GM19043 (cell line): ENCODE measurements around the gene APBB3.
"Not testable (repeated sequence)": the region's sequence is repeated elsewhere in the genome, so short reads cannot be mapped to it uniquely, and the experiment has no call there.

ENCODE experiments used
- ATAC-seq: cut with Tn5 transposase; IDR thresholded peaks from one replicate; pipeline ENCODE4 v1.9.1; 2021; ENCODE audit warnings: low read depth; ENCODE audit not compliant: unreplicated experiment

The APBB3 gene, protein sequence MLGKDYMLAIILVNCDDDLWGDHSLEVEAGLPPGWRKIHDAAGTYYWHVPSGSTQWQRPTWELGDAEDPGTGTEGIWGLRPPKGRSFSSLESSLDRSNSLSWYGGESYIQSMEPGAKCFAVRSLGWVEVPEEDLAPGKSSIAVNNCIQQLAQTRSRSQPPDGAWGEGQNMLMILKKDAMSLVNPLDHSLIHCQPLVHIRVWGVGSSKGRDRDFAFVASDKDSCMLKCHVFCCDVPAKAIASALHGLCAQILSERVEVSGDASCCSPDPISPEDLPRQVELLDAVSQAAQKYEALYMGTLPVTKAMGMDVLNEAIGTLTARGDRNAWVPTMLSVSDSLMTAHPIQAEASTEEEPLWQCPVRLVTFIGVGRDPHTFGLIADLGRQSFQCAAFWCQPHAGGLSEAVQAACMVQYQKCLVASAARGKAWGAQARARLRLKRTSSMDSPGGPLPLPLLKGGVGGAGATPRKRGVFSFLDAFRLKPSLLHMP

DNA sequence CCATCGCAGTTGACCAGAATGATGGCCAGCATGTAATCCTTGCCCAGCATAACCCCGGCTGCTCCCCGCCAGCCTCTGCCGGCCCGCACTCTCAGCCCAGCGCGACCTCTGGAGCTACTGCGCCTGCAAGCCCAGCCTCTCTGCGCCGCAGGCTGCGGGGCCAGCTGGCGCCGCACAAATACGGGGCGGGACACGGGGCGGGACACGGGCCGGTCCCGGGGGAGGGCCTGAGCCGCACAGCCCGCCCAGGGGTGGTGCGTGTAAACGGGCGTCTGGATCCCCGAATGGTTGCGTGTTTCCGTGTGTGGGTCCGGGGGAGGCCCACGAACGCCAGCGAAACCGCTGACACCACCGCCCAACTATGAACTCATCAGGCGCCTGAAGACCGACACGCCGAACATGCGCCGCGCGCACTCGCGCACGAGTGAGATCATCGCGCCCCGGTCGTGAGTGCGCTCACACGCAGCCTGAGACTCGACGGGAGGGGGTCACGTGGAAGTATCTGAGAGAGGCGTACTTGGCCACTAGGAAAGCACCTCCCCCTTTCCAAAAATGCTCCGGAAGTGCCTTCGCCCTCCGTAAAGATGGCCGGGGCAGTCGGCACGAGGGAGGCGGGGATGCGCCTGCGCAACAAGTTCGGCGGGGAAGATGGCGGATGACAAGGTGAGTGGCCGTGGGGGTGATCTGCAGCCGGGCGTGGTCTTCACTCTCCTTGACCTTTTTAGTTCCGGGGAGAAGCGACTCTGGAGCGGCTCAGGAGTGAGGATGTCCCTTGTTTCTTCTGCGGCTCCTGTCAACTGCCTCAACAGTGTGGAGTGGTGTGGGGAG is at the start of gene APBB3, which contains the start of gene SLC35A4:
APBB3 (minus strand) TSS at position 403 of the 828 bp plus-strand sequence; CDS start at position 50, 353 bp downstream.
SLC35A4 (plus strand) TSS at position 633 of the 828 bp plus-strand sequence. CDS start 2,342 bp downstream, outside the sequence.
- peak; percentile 86 for ATAC-seq

DNA sequence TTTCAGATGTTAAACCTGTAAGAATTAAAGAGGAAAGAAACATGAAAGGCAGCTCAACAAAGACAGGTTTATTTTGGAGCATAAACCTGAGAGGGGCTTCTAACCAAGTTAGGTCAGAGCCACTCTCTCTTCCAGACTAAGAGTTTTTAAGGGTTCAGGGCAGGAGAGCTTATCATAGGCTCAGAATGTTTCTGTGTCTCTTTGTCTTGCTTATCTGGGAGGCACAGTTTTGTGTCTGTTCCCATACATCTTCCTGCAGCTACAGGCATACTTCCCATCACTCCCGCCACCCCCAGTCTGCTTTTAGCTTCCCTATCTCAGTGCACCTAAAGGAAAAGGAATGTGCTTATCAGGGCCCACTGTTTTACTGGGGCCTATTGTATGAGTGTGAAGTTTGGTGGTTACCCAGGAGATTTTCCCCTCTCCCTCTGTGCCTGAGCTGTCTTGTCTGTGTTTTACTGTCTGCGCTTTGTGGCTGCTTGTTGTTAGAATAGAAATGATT is 46.7 kb upstream of the APBB3 start:
- no peak for ATAC-seq

GRCh38 chr5:140609126-140609525 is 44.7 kb upstream of the APBB3 start:
- no peak for ATAC-seq

- no peak for ATAC-seq
Measured at GRCh38 chr5:140608722-140609121, 44.3 kb upstream of the APBB3 start.

DNA sequence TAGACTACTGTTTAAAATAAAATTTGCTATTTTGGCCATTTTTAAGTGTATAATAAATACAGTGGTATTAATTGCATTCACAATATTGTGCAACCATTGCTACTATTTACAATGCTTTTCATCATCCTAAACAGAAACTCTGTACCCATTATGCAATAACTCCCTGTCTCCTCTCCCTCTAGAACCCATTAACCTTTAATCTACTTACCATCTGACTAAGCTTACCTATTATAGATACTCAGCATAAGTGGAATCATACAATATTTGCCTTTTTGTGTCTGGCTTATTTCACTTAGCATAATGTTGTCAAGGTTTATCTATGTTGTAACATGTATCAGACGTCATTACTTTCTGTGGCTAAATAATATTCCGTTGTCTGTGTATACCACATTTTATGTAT is 42.6 kb upstream of the APBB3 start:
- no peak for ATAC-seq

- ATAC-seq: no peak
Measured at GRCh38 chr5:140605879-140606278, 41.5 kb upstream of the APBB3 start.

DNA sequence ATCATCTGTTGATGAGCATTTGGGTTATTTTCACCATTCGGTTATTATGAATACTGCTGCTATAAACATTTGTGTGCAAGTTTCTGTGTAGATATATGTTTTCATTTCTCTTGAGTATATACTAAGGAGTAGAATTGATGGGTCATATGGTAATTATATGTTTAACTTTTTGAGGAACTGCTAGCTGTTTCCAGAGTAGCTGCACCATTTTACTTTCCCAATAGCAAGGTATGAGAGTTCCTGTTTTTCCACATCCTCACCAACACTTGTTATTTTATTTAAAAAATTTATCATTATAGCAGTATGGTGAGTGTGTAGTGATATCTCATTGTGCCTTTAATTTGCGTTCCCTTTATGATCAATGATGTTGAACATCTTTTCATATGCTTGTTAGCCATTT is 39.3 kb upstream of the APBB3 start:
- ATAC-seq: no peak

DNA sequence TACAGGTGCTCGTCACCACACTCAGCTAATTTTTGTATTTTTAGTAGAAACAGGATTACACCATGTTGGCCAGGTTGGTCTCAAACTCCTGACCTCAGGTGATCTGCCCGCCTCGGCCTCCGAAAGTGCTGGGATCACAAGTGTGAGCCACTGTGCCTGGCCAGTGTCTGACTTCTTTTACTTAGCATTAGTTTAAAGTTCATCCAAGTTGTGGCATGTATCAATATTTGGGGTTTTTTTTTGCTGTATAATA is 39.0 kb upstream of the APBB3 start:
- not testable (repeated sequence) for ATAC-seq

DNA sequence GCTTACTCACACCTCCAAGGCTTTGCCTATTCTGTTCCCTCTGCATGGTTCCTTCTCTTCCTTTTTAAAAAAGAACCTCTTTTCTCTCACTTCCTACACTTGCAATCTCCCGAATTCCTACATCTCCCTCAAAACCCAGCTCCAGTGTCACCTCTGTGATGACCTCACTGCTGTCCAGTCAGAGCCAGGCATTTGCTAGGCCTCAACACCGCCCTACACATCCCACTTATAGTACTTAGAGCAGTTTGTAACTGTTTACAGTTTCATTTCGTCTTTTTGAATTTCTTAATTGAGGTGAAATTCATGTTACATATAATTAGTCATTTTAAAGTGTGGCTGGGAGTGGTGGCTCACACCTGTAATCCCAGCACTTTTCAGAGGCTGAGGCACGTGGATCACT is 37.7 kb upstream of the APBB3 start:
- ATAC-seq: no peak

DNA sequence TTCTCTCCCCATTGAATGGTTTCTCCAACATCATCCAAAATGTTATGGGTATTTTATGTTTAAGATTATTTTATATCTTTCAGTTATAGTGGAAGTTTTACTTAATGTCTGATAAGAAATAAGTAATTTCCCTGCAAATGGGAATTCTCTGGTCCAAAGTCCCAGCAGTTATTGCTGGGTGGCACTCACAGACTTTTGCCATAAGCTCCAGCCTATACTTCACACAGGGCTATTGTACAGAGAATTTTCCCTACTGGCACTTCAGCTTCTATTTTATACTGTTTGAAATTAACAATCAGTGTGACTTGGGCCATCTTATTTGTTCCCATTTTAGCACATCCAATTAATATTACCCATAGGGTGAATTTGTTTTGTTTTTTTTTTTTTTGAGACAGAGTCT is 35.7 kb upstream of the APBB3 start:
- no peak for ATAC-seq

DNA sequence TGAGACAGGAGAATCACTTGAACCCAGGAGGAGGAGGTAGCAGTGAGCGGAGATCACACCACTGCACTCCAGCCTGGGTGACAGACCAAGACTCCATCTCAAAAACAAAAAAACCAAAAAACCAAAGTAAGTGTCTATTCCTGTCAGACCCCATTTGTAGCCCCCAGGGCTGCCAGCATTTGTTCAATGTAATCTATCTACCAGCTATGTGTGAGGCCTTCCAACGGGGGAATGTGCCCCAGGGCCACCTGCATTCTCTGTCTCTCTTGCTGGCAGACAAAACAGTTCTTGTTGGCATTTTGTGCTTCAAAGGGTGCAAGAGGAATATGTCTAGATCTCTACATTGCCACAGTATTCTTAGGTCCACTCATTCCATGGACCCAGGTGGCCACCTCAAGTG is 34.4 kb upstream of the APBB3 start:
- no peak for ATAC-seq

DNA sequence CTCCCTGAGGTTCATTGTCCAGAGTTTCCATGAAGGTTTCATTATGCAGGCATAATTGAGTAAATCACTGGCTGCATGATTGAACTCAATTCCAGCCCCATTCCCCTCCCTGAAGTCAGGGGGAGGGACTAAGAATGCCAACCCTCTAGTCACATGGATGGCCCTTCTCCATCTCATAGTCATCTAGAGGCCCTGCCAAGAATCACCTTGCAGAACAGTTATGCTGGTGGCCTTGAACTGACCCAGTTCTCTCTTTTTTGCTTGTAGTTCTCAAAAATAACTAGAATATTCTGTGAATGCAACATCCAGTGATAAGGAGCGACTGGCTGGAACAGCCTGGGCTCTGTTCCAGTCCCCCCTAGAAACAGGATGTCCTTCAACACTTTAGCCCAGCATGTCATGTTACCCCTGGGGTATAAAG is 31.9 kb upstream of the APBB3 start:
- ATAC-seq: no peak

- ATAC-seq: no peak
Measured at GRCh38 chr5:140595538-140596300, 31.3 kb upstream of the APBB3 start.

DNA sequence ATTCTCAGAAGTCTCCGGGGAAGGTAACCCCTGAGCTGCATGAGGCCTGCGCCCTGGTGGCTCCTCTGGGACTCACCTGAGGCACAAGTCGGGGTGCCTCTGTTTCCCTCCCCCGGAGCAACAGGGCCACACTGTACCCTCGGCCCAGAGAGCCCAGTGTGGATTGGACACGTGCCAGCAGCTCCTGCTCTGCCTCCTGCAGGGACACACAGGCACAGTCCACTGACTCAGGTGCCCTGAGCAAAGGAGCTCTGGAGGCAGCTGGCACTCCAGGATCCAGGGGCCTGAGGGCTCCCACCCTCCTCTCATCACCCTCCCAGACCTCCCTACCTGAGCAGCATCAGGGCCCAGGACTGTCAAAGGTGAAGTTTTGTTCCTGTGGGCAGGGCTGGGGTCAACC is 29.8 kb upstream of the APBB3 start:
- no peak for ATAC-seq

DNA sequence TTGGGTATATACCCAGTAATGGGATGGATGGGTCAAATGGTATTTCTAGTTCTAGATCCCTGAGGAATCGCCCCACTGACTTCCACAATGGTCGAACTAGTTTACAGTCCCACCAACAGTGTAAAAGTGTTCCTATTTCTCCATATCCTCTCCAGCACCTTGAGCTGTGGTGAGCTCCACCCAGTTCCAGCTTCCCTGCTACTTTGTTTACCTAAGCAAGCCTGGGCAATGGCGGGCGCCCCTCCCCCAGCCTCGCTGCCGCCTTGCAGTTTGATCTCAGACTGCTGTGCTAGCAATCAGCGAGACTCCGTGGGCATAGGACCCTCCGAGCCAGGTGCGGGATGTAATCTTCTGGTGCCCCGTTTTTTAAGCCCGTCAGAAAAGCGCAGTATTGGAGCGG is 28.7 kb upstream of the APBB3 start:
- not testable (repeated sequence) for ATAC-seq

- ATAC-seq: no peak
Measured at GRCh38 chr5:140591747-140592372, 27.5 kb upstream of the APBB3 start.

GRCh38 chr5:140590861-140591260 is 26.5 kb upstream of the APBB3 start:
- no peak for ATAC-seq

DNA sequence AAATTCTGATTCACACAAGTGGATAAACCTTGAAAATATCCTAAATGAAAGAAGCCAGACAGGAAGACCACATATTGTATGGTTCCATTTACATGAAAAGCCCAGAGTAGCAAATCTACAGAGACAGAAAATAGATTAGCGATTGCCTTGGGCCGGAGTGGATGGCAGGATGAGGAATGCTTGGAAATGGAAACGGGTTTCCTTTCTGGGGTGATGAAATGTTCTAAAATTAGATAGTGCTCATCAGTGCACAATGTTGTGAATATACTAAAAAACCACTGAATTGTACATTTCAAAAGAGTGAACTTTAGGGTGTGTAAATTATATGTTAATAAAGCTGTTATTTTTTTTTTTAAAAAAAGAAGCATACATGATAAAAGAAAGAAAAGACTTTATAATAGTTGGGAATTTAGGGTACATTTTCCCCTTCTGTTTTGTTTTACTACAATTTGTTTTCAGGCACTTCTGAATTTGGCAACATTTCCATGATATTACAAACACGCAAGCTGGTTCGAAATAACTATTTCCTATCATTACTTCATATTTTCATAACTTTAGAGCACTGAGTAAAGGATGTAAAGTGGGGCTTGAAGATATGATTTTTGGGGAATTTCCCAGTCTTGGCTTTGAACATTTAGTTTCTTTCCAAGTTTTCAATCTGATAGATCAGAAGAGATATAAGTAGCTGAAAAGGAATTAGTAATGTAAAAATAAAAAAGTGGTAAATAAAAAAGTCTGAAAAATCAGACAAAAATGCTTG is 24.1 kb upstream of the APBB3 start:
- no peak for ATAC-seq

- ATAC-seq: no peak
Measured at GRCh38 chr5:140587495-140587894, 23.1 kb upstream of the APBB3 start.
